ENCODE results near the gene ADGRG1. TPM values are rescaled to one million over a fixed set of nuclear protein-coding genes. Genes with fewer than 3 reads are reported as not detected.
"Not testable (repeated sequence)": the region's sequence is repeated elsewhere in the genome, so short reads cannot be mapped to it uniquely, and the experiment has no call there.

ADGRG1 gene
- total and polyA plus RNA-seq, 5 experiments from 2014 or later: 0.47 to 56.5 (median 1.3) TPM

DNA sequence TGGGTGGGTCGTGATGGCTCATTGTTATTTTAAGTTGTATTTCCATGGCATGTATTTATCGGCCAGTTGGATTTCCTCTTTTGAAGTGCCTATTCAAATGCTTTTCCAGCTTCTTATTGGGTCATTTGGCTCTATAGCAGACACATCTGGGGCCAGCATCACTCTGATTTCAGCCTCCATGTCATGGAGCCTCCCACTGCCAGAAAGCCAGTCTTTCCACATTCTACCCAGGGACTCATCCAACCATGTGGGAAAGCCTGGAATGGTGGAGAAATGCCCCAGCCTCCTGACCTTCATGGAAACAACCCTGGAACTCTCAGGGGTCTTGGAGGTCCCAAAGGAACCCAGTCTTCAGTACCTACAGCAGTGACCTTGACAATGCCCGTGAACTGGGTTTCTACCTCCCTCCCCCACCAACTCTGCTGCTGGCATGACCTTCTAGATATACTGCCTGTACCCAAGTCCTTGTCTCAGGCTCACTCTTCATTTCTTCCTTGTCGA is 33.8 kb upstream of the ADGRG1 start:
- no peak for DNase-seq
- peak overlapping the region in 2 of 10 donors; percentile 17 to 25 for H3K27ac Mint-ChIP-seq
- peaks cover 7 to 31% (median 11%) of the 10 kb centered on the region in 9 donors for H3K9me3 Mint-ChIP-seq
- H3K36me3 Mint-ChIP-seq: peaks cover 0 to 23% (median 5%) of the 10 kb centered on the region in 3 donors
- no peaks in the 10 kb centered on the region for H3K27me3 Mint-ChIP-seq
- POLR2A ChIA-PET: interaction anchor here (0.6 to 1.0 kb wide), 3 partner anchors 52 to 96 kb away, joined by 3 read pairs; no protein-coding TSS in a partner anchor
- peaks cover 23 to 53% (median 42%) of the 10 kb centered on the region in 4 donors for H3K4me1 Mint-ChIP-seq
- ATAC-seq: no peak
- H3K4me3 Mint-ChIP-seq: no peak overlapping the region

DNA sequence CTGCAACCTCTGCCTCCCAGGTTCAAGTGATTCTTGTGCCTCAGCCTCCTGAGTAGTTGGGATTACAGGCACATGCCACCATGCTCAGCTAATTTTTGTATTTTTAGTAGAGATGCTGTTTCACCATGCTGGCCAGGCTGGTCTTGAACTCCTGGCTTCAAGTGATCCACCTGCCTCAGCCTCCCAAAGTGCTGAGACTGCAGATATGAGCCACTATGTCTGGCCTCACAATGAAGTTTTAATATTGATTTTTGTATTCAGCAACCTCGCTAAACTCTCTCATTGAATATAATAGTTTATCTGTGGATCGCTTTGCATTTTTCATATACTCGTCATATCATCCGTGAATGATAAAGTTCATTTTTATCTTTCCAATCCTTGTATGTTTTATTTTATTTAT is 32.2 kb upstream of the ADGRG1 start:
- peaks cover 21 to 59% (median 47%) of the 10 kb centered on the region in 4 donors for H3K4me1 Mint-ChIP-seq
- H3K9me3 Mint-ChIP-seq: peaks cover 7 to 31% (median 11%) of the 10 kb centered on the region in 9 donors
- peaks cover 0 to 23% (median 5%) of the 10 kb centered on the region in 3 donors for H3K36me3 Mint-ChIP-seq
- DNase-seq, H3K27me3 Mint-ChIP-seq, H3K27ac Mint-ChIP-seq, ATAC-seq, POLR2A ChIA-PET: not testable (repeated sequence)
- peak overlapping the region in 1 of 10 donors; percentile 37 for H3K4me3 Mint-ChIP-seq

- no peak overlapping the region for H3K4me3 Mint-ChIP-seq
- peaks cover 15 to 59% (median 46%) of the 10 kb centered on the region in 4 donors for H3K4me1 Mint-ChIP-seq
- H3K9me3 Mint-ChIP-seq: peaks cover 7 to 31% (median 11%) of the 10 kb centered on the region in 9 donors
- H3K27me3 Mint-ChIP-seq: no peaks in the 10 kb centered on the region
- peaks cover 0 to 23% (median 5%) of the 10 kb centered on the region in 3 donors for H3K36me3 Mint-ChIP-seq
- H3K27ac Mint-ChIP-seq: peak overlapping the region in 1 of 10 donors; percentile 57
- POLR2A ChIA-PET: no interaction called here
- ATAC-seq: no peak
- no peak for DNase-seq
Measured at GRCh38 chr16:57598437-57598836, 30.0 kb upstream of the ADGRG1 start.

GRCh38 chr16:57600048-57600835 is 28.2 kb upstream of the ADGRG1 start:
- Mint-ChIP-seq H3K27me3 (no peaks in the 10 kb centered on the region), H3K9me3 (peaks cover 7 to 31% (median 11%) of the 10 kb centered on the region in 9 donors), H3K27ac (peak overlapping the region in 9 of 10 donors; percentile 28 to 97 (median 60)), H3K36me3 (peaks cover 0 to 23% (median 5%) of the 10 kb centered on the region in 3 donors), H3K4me3 (peak overlapping the region in 4 of 10 donors; percentile 10 to 22 (median 15)), H3K4me1 (peaks cover 15 to 54% (median 43%) of the 10 kb centered on the region in 4 donors)
- DNase-seq (peak in 1 of 10 donors; percentile 25), ATAC-seq (no peak)
- POLR2A ChIA-PET: interaction anchor here (1.1 to 1.9 kb wide), 4 partner anchors 9 to 38 kb away, joined by 3 to 5 read pairs (median 4); no protein-coding TSS in a partner anchor

- Mint-ChIP-seq H3K4me3 (peak overlapping the region in 7 of 10 donors; percentile 31 to 66 (median 57)), H3K36me3 (peaks cover 0 to 18% (median 2%) of the 10 kb centered on the region in 3 donors), H3K9me3 (peaks cover under 1 to 25% (median 7%) of the 10 kb centered on the region in 9 donors), H3K4me1 (peaks cover 15 to 55% (median 42%) of the 10 kb centered on the region in 4 donors), H3K27me3 (no peaks in the 10 kb centered on the region), H3K27ac (peak overlapping the region; percentile 89 to 98 (median 92))
- DNase-seq: no peak
- POLR2A ChIA-PET: interaction anchor here (0.6 to 1.9 kb wide), 7 partner anchors 8 to 86 kb away, joined by 3 to 12 read pairs (median 5); no protein-coding TSS in a partner anchor
- no peak for ATAC-seq
Measured at GRCh38 chr16:57600952-57601580, 27.4 kb upstream of the ADGRG1 start.

- H3K4me1 Mint-ChIP-seq: peaks cover 15 to 55% (median 43%) of the 10 kb centered on the region in 4 donors
Measured at GRCh38 chr16:57601801-57602478, 26.5 kb upstream of the ADGRG1 start.

GRCh38 chr16:57603115-57604024 is 25.1 kb upstream of the ADGRG1 start:
- POLR2A ChIA-PET: interaction anchor here (1.8 kb wide), 1 partner anchor 11 kb away, joined by 12 read pairs; no protein-coding TSS in a partner anchor

More at GRCh38 chr16:57601801-57602478, 26.5 kb upstream of the ADGRG1 start:
- peaks cover 0 to 17% (median 7%) of the 10 kb centered on the region in 9 donors for H3K9me3 Mint-ChIP-seq
- no peaks in the 10 kb centered on the region for H3K27me3 Mint-ChIP-seq
- peak in 9 of 10 donors; percentile 29 to 83 (median 73) for DNase-seq
- H3K36me3 Mint-ChIP-seq: peaks cover 0 to 17% (median 2%) of the 10 kb centered on the region in 3 donors
- peak overlapping the region; percentile 91 to 98 (median 94) for H3K27ac Mint-ChIP-seq
- peak overlapping the region; percentile 38 to 68 (median 62) for H3K4me3 Mint-ChIP-seq
- POLR2A ChIA-PET: interaction anchor here (0.6 to 1.9 kb wide), 7 partner anchors 9 to 133 kb away, joined by 3 to 12 read pairs (median 3); no protein-coding TSS in a partner anchor
- peak; percentile 92 to 94 for ATAC-seq

DNA sequence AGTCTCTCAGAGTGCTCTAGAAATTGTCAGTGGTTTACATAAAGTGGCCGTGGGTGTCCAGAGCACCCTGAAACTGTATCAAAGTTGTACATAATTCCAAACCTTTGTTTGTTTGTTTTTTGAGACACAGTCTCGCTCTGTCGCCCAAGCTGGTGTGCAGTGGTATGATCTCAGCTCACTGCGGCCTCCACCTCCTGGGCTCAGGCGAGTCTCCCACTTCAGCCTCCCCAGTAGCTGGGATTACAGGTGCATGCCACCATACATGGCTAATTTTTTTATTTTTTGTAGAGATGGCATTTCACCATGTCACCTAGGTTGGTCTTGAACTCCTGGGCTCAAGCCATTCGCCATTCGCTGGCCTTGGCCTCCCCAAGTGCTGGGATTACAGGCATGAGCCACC is 24.3 kb upstream of the ADGRG1 start:
- no peak for DNase-seq
- H3K27me3 Mint-ChIP-seq: no peaks in the 10 kb centered on the region
- peak overlapping the region in 2 of 10 donors; percentile 5 to 17 for H3K27ac Mint-ChIP-seq
- no peak for ATAC-seq
- peaks cover 16 to 62% (median 47%) of the 10 kb centered on the region in 4 donors for H3K4me1 Mint-ChIP-seq
- POLR2A ChIA-PET: no interaction called here
- no peaks in the 10 kb centered on the region for H3K36me3 Mint-ChIP-seq
- no peaks in the 10 kb centered on the region for H3K9me3 Mint-ChIP-seq
- no peak overlapping the region for H3K4me3 Mint-ChIP-seq

More at GRCh38 chr16:57603115-57604024, 25.1 kb upstream of the ADGRG1 start:
- peak overlapping the region in 3 of 10 donors; percentile 4 to 39 (median 5) for H3K4me3 Mint-ChIP-seq
- DNase-seq: no peak
- peaks cover 0 to 3% (median 0%) of the 10 kb centered on the region in 9 donors for H3K9me3 Mint-ChIP-seq
- peaks cover 0 to 3% (median 0%) of the 10 kb centered on the region in 3 donors for H3K36me3 Mint-ChIP-seq
- no peaks in the 10 kb centered on the region for H3K27me3 Mint-ChIP-seq
- ATAC-seq: no peak
- peaks cover 15 to 60% (median 43%) of the 10 kb centered on the region in 4 donors for H3K4me1 Mint-ChIP-seq
- H3K27ac Mint-ChIP-seq: peak overlapping the region; percentile 13 to 98 (median 82)

- Mint-ChIP-seq H3K9me3 (no peaks in the 10 kb centered on the region), H3K4me3 (peak overlapping the region in 1 of 10 donors; percentile 11), H3K27me3 (no peaks in the 10 kb centered on the region), H3K36me3 (no peaks in the 10 kb centered on the region), H3K4me1 (peaks cover 20 to 58% (median 49%) of the 10 kb centered on the region in 4 donors), H3K27ac (peak overlapping the region in 2 of 10 donors; percentile 27 to 76)
- DNase-seq: no peak
- POLR2A ChIA-PET: no interaction called here
- ATAC-seq: no peak
Measured at GRCh38 chr16:57606147-57606846, 22.1 kb upstream of the ADGRG1 start.

- H3K27me3 Mint-ChIP-seq: no peaks in the 10 kb centered on the region
- H3K27ac Mint-ChIP-seq: peak overlapping the region in 2 of 10 donors; percentile 27 to 76
- no peak for ATAC-seq
- peak overlapping the region in 1 of 10 donors; percentile 11 for H3K4me3 Mint-ChIP-seq
- POLR2A ChIA-PET: no interaction called here
- peaks cover 16 to 51% (median 43%) of the 10 kb centered on the region in 4 donors for H3K4me1 Mint-ChIP-seq
- DNase-seq: no peak
- no peaks in the 10 kb centered on the region for H3K9me3 Mint-ChIP-seq
- H3K36me3 Mint-ChIP-seq: no peaks in the 10 kb centered on the region
Measured at GRCh38 chr16:57606847-57607501, 21.5 kb upstream of the ADGRG1 start.

Data from naive thymus-derived CD8-positive, alpha-beta T cell (primary cell).